Muscle layer of duodenum (tissue), 2 donors: ENCODE data around the gene VSTM2B.

Experiments used
- H3K27ac ChIP-seq: one replicate; pipeline ENCODE4 v1.7.0; 2013; ENCODE audit warnings: mild to moderate bottlenecking, low read length
- H3K27me3 ChIP-seq: one replicate; pipeline ENCODE4 v1.7.0; 2013; ENCODE audit warnings: low read depth, mild to moderate bottlenecking, control low read depth, low read length
- H3K36me3 ChIP-seq, 2 donors: one replicate each; pipeline ENCODE4 v1.7.0; 2013; ENCODE audit warnings: low read length in 2 of 2, control low read depth in 1 of 2, mild to moderate bottlenecking in 1 of 2; ENCODE audit not compliant: insufficient read depth in 2 of 2, control insufficient read depth in 1 of 2
- H3K4me1 ChIP-seq, 2 donors: one replicate each; pipeline ENCODE4 v1.7.0; 2013; ENCODE audit warnings: low read length in 2 of 2, mild to moderate bottlenecking in 2 of 2, control low read depth in 1 of 2, moderate library complexity in 1 of 2; ENCODE audit not compliant: insufficient read depth in 2 of 2, control insufficient read depth in 1 of 2
- H3K4me3 ChIP-seq, 2 donors: one replicate each; pipeline ENCODE4 v1.7.0; 2013; ENCODE audit warnings: low read length in 2 of 2, low read depth in 1 of 2, mild to moderate bottlenecking in 1 of 2
- H3K9me3 ChIP-seq, 2 donors: one replicate each; pipeline ENCODE4 v1.7.0; 2013; ENCODE audit warnings: low read length in 2 of 2, control low read depth in 1 of 2, mild to moderate bottlenecking in 1 of 2; ENCODE audit not compliant: control insufficient read depth in 1 of 2
- donor health status: healthy.

Gene VSTM2B

DNA sequence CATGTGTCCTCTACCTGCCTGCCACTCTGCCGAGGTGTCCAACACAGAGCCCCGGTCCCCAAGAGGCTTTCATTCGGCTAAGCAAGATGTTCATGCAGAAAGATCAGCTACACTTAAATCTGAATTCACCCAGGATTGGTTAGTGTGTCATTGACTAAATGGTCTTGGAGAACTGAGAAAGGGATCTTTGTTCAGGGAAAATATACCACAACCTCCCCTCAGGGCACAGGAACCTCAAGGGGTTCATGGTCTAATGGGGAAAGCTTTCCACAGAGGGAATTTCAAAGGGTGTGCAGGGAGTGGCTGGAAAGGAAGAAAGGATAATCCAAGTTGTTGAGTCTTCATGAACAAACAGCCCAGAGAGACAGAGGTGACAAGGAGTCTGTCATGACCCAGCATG lies 65.9 kb downstream of the VSTM2B start:
- H3K9me3 ChIP-seq: peaks cover 0 to 4% of the 10 kb centered on the region in 2 donors
- H3K27ac ChIP-seq: no peak overlapping the region
- no peaks in the 10 kb centered on the region for H3K4me1 ChIP-seq
- H3K27me3 ChIP-seq: peaks cover 4% of the 10 kb centered on the region
- H3K4me3 ChIP-seq: no peak overlapping the region
- H3K36me3 ChIP-seq: no peaks in the 10 kb centered on the region

- H3K36me3 ChIP-seq: no peaks in the 10 kb centered on the region
- peaks cover 0 to 4% of the 10 kb centered on the region in 2 donors for H3K9me3 ChIP-seq
- no peak overlapping the region for H3K4me3 ChIP-seq
- H3K4me1 ChIP-seq: no peaks in the 10 kb centered on the region
- no peak overlapping the region for H3K27ac ChIP-seq
- H3K27me3 ChIP-seq: peaks cover 4% of the 10 kb centered on the region
Measured at GRCh38 chr19:29593869-29594268, 68.1 kb downstream of the VSTM2B start.

GRCh38 chr19:29596080-29596727 lies 70.4 kb downstream of the VSTM2B start:
- no peaks in the 10 kb centered on the region for H3K4me1 ChIP-seq
- no peak overlapping the region for H3K4me3 ChIP-seq
- H3K27ac ChIP-seq: no peak overlapping the region
- H3K27me3 ChIP-seq: peaks cover 4% of the 10 kb centered on the region
- H3K9me3 ChIP-seq: no peaks in the 10 kb centered on the region
- H3K36me3 ChIP-seq: no peaks in the 10 kb centered on the region

DNA sequence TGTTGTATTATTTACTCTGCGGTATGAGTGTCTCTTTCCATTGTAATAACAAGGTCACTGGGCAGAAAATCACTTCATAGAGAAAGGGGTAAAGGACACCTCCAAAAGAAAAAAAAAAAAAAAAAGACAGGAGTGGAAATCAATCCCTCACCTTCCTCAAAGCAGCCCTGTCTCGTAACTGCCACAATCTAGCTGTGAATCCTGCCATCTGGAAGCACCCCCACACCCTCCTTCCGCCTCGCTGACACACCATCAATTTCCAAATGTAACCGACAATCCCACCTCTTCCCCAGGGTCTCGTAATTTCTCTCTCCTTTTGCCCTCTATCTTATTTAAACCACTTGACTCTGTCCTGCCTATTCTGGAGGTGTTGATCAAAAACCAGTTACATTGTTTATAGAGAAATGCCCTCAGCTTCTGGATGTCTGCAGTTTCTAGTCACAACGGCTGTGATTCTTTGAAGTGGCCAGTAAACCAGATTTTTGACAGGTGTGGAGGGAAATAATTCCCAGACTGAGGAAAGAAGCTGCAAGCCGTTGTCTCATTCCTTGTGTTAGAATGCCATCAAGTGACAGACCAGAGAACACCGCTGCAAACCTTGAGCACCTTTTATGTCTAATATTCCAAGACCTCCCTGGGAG lies 71.2 kb downstream of the VSTM2B start:
- Histone ChIP-seq H3K27ac (no peak overlapping the region), H3K4me1 (no peaks in the 10 kb centered on the region), H3K4me3 (no peak overlapping the region), H3K9me3 (no peaks in the 10 kb centered on the region), H3K27me3 (peaks cover 4% of the 10 kb centered on the region), H3K36me3 (no peaks in the 10 kb centered on the region)

- Histone ChIP-seq H3K4me1 (no peaks in the 10 kb centered on the region), H3K9me3 (no peaks in the 10 kb centered on the region), H3K4me3 (no peak overlapping the region), H3K27me3 (peaks cover 4% of the 10 kb centered on the region), H3K27ac (no peak overlapping the region), H3K36me3 (no peaks in the 10 kb centered on the region)
Measured at GRCh38 chr19:29598036-29598435, 72.2 kb downstream of the VSTM2B start.

GRCh38 chr19:29598496-29598895 lies 72.7 kb downstream of the VSTM2B start:
- no peak overlapping the region for H3K4me3 ChIP-seq
- H3K9me3 ChIP-seq: no peaks in the 10 kb centered on the region
- H3K36me3 ChIP-seq: no peaks in the 10 kb centered on the region
- no peaks in the 10 kb centered on the region for H3K4me1 ChIP-seq
- no peak overlapping the region for H3K27ac ChIP-seq
- peaks cover 4% of the 10 kb centered on the region for H3K27me3 ChIP-seq

- H3K27me3 ChIP-seq: no peaks in the 10 kb centered on the region
- no peak overlapping the region for H3K4me3 ChIP-seq
- no peaks in the 10 kb centered on the region for H3K36me3 ChIP-seq
- peaks cover 0 to 16% of the 10 kb centered on the region in 2 donors for H3K4me1 ChIP-seq
- H3K27ac ChIP-seq: no peak overlapping the region
- H3K9me3 ChIP-seq: no peaks in the 10 kb centered on the region
Measured at GRCh38 chr19:29603308-29603707, 77.5 kb downstream of the VSTM2B start.

DNA sequence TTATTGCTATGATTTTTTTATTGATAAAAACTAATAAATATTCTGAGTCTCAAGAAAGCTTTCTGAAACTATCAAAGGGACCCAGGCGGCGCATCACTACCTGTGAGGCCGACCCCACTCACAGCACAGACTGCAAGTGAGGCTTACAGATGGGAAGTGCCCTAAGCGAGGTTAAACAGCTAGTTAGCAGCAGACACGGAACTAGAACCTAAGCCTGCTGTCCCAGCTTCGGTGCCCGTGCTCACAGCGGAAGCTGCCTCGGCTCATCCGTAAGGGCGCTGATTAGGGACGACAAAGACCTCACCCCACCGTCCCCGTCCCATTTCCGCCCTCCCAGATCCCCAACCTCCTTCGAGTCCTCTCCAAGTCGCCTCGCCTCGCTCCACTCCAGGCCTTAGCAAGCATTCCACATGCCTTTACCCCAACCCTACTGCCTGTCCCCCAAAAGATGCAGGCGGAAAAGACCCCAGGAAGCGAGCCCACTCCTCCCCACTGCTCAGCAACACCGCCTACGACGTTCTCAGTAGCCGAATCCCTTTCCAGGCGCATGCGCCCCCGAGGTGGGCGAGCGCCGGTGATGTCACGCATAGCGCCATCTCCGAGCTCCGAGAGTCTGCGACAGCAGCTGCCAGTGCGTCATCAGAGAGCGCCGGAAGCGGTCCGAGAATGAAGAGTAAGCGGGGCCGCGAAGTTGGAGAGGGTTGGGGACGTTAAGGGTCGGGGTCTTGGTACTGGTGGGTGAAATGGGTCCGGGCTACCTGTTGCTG lies 80.0 kb downstream of the VSTM2B start, which contains the start of gene POP4:
Gene POP4, plus strand, starts transcription at position 631 of the 767 bp plus-strand sequence. Its CDS starts 36 bp downstream, at position 667.
- no peaks in the 10 kb centered on the region for H3K27me3 ChIP-seq
- peak within 1 kb of the TSS; percentile 100 for H3K27ac ChIP-seq
- peak within 1 kb of the TSS; percentile 88 to 91 for H3K4me3 ChIP-seq
- H3K36me3 ChIP-seq: peaks cover 5 to 16% of the 10 kb centered on the region in 2 donors
- H3K9me3 ChIP-seq: no peaks in the 10 kb centered on the region
- H3K4me1 ChIP-seq: peaks cover 0 to 16% of the 10 kb centered on the region in 2 donors

- Histone ChIP-seq H3K27me3 (no peaks in the 10 kb centered on the region), H3K36me3 (peaks cover 11 to 19% of the 10 kb centered on the region in 2 donors), H3K27ac (peak overlapping the region; percentile 100), H3K4me1 (peaks cover 0 to 16% of the 10 kb centered on the region in 2 donors), H3K9me3 (no peaks in the 10 kb centered on the region), H3K4me3 (peak overlapping the region; percentile 88 to 91)
Measured at GRCh38 chr19:29606420-29606747, 80.6 kb downstream of the VSTM2B start.

DNA sequence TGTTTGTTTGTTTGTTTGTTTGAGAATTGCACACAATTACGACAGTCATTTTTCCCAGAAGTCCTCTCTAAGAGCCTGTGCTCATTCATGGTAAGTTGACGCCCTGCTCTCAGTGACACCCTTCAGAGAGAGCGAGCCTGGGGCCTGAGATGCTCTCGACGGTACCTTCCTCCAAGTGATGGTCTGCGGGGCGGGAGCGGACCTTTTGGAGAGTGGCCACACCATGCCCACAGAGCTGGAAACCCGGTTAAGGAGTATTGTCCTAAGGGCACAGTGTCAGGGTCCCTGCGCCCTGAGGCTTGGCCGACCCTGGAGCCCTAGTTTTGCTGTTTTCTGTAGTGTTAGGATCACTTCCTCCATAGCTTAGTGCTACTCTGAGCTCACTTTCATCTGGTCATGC lies 83.8 kb downstream of the VSTM2B start:
- Histone ChIP-seq H3K4me3 (no peak overlapping the region), H3K9me3 (no peaks in the 10 kb centered on the region), H3K27ac (no peak overlapping the region), H3K4me1 (peaks cover 0 to 16% of the 10 kb centered on the region in 2 donors), H3K36me3 (peaks cover 33 to 51% of the 10 kb centered on the region in 2 donors), H3K27me3 (no peaks in the 10 kb centered on the region)

DNA sequence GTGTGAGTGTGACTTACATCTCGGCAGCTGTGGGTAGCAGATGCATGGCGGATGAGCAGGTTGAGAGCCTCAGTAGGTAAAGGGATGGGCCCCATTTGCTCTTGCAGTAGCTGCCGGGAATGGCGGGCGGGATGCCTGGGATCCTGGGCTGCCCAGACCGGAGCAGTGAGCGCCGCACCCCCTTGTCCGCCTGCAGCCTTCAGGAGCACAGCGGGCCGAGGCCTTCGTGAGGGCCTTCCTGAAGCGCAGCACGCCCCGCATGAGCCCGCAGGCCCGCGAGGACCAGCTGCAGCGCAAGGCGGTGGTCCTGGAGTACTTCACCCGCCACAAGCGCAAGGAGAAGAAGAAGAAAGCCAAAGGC lies 84.4 kb downstream of the VSTM2B start:
- no peaks in the 10 kb centered on the region for H3K27me3 ChIP-seq
- H3K4me3 ChIP-seq: no peak overlapping the region
- H3K27ac ChIP-seq: no peak overlapping the region
- H3K36me3 ChIP-seq: peaks cover 33 to 56% of the 10 kb centered on the region in 2 donors
- no peaks in the 10 kb centered on the region for H3K9me3 ChIP-seq
- peaks cover 0 to 11% of the 10 kb centered on the region in 2 donors for H3K4me1 ChIP-seq
